ENCODE measurements around the gene KAT2B.
"Not testable (repeated sequence)": the region's sequence is repeated elsewhere in the genome, so short reads cannot be mapped to it uniquely, and the experiment has no call there.

Gene KAT2B

DNA sequence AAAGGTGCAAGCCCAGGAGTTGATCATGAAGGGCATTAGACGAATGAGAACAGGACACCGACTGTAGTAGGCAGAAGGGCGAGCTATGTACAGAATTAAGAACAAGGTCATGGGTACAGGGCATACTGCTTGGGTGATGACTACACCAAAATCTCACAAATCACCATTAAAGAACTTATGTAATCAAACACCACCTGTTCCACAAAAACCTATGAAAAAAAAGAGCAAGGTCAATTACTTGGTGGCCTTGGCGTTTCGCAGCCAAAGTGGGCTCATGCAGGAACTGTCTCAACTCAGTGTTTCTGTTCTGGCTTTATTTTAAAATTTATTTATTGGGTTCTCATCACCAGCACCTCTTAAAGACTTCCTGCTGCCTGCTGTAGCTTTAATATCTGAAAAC is 2.1 kb downstream of the KAT2B start:
- DNase-seq = no peak

DNA sequence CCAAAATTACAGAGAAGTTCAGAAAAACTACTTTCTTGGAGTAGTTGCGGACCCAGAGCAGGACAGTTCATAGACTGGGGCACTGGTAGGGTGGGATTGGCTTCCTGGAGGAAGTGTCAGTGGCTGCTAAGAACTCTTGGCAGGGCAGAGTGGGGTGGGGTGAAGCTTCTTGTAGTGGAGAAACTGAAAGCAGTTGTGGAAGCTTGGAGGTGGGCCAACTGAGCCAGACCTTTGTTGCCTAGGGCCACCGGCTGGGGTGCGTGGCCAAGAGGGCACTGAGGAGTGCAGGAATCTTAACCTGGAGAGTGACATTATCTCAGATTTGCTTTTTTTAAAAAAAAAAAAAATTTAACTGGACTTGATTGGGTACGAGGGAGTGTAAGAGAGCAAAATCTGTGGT is 3.1 kb downstream of the KAT2B start:
- DNase-seq = peak; percentile 26

DNA sequence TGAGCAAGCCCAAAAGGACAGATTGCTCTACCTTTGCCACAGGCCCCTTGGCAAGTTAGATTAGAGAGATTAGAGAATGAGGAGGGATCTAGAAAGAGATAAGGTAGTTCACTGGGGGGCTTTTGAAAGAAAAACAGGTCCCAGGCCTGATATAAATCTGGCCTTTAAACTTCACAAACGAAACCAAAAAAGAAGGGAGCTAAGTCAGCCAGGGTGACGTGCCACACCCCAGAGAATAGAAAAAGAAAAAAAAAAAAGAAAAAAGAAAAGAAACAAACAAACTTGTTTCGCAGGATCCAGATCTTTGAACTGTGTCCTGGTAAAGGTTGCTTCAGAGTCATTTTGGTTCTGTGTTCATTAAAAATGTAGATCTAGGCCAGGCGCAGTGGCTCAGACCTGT is 3.6 kb downstream of the KAT2B start:
- DNase-seq = no peak

DNA sequence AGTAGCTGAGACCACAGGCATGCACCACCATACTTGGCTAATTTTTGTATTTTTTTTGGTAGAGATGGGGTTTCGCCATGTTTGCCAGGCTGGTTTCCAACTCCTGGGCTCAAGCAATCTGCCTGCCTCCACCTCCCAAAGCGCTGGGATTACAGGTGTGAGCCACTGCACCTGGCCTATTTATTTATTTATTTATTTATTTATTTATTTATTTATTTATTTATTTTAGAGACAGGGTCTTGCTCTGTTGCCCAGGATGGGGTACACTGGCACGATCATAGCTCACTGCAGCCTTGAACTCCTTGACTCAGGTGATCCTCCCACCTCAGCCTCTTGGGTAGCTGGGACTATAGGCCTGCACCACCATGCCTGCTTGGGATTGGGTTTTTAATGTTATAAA is 4.9 kb downstream of the KAT2B start:
- not testable (repeated sequence) for DNase-seq

DNA sequence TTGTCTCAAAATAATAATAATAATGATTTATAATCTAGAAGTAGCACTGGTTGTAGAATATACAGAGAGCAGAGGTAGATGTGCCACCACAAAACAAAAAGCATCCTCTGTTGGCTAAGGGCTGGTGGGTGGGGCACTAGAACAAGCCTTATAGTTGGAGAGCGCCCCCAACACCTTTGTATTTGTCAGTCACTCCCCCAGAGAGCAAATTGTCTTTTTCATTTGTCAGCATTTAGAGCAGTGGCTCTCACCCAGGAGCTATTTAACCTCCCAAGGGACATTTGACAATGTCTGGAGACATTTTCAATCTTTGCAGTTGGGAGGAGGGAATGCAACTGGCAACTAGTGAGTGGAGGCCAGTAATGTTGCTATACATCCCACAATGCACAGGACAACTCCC is 6.3 kb downstream of the KAT2B start:
- no peak for DNase-seq

DNA sequence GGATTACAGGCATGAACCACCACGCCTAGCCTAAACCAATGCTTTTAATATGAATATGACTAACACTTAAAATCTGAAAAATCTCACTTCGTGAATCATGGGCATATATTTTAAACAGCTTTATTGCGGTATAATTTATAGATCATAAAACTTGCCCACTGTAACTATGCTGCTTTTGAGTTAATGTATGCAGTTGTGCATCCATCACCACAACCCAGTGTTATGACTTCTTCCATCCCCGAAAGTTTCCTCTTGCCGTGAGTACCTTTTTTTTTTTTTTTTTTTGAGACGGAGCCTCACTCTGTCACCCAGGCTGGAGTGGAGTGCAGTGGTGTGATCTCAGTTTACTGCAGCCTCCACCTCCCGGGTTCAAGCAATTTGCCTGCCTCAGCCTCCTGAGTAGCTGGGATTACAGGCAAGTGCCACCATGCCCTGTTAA is 7.1 kb downstream of the KAT2B start:
- no peak for DNase-seq

DNA sequence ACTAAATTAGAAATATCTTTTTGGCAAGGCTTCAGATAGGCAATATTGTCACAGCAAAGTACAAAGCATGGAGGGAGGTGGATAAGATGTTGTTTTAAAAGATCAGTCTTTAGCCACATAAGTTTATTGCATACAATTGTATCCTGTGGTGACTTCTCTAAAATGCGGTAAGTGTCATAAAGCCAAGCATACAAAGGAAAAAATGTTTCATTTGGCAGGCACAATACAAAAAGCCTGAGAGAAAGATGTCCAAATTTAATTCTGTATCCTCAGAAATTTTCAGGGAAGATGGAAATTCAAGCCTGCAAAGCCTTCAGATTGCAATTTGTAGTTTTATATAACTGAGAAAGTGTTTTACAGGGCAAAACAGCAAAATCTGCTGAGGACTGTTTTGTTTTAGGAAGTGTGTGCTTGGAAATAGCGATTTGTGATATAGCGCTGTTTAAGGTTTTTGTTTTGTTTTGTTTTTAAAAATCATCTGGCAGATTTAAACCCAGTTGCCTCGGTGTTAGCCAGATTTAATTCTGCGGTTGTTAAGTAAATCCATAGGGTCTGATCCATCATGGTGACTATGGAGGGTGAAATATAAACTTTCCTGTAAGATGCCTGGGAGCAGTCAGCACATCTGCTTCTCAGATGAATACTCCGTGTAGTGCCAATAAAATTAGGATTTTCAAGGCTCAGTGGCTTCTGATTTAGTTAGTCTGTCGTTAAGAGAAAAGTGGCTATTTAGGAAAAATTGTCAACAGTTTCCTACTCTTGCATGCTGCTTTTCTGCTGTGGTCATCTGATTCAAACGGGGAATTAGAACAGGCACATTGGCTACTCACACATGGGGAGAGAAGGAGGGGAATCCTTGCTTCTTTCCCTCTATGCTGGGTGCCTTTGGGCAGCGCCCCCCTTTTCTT is 8.0 kb downstream of the KAT2B start:
- DNase-seq = no peak

DNA sequence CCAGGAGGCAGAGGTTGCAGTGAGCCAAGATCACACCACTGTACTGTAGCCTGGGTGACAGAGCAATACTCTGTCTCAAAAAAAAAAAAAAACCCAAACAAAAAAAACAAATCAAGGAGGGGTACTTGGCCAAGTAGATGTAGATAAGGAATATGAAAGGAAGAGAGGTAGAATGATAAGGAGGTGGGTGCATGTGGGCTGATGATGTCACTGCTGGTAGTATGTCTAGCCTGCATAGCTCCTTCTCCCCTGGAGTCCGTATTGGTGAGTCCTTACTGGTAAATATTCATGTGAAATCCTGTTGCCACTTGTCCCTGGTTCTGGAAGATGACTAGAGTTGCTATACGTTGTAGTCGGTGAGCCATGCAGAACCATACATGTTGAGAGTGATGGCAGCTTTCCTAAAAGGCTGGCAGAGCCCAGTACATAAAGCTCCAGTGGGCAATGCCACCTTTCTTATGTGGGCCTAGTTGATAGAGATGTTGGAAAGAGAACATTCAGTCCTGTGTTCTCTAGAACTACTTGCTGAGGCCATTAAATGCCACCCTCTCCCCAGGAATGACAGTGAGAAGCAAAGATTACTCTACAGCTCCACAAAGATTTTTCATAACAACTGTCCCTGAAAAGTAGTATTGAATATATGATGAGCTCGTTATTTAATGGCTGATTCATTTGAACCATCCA is 11.0 kb downstream of the KAT2B start:
- no peak for DNase-seq

DNA sequence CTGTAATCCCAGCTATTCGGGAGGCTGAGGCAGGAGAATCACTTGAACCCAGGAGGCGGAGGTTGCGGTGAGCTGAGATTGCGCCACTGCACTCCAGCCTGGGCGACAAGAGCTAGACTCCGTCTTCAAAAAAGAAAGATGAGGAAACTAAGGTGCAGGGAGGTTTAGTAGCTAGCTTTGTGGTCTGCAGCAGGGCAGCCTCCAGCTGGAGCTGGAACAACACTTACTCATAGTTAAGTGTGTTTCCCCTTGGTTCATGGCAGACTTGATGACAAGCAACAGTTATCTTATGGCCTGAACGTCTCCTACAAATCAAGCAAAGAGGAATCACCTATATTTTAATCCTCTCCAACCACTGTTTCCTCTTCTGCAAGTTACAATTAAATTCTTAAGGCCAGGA is 12.6 kb downstream of the KAT2B start:
- DNase-seq = no peak

DNA sequence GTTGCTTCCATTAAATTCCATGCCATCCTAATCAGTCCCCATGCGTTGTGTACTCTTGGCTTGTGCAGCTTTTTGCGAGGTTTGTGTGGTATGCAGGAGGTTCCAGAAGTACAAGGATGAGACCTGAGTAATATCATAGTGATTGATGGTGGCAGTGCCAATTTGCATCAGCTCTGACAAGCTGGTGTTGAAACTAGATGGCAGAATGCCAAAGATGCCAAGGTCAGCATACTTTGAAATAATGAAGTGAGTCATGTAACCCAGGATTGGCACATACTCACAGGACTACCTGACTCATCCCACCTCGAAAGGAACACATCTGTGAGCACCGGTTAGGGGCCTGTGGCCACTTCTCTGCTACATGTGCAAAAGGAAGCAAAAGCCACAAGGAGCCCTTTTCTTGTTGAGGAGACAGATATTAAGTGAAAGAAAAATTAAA is 14.3 kb downstream of the KAT2B start:
- peak; percentile 68 for DNase-seq

DNA sequence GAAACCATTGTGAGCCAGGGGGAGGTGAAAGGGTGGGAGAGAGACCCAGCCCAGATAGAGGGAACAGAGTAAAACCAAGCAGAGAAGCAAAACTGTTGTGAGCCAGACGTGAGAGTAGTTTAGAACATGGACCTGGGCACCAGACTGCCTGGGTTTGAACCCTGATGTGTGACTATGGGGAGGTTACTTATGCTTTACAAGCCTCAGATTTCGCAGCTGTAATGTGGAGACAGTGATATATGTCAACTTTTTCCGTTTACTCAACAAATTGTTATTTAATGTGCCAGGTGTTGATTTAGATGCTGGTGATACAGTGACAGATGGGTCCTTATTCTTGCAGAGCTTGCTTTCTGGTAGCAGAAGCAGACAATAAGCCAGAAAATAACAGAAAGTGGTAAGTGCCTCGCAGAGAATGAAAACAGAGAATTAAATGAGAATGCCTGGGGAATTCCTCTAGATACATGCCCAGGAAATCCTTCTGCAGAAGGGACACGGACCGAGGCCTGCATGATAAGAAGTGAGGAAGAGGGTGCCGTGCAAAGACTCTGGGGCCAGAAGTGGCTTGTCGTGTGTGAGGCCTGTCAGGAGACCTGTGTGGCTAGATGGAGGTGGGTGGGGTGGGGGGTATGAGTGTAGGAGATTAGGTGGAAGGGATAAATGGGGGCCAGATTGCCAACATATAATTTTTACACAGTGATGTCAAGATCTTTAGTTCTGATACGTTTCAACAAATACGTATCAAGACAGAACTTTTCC is 15.0 kb downstream of the KAT2B start:
- peak; percentile 50 for DNase-seq

DNA sequence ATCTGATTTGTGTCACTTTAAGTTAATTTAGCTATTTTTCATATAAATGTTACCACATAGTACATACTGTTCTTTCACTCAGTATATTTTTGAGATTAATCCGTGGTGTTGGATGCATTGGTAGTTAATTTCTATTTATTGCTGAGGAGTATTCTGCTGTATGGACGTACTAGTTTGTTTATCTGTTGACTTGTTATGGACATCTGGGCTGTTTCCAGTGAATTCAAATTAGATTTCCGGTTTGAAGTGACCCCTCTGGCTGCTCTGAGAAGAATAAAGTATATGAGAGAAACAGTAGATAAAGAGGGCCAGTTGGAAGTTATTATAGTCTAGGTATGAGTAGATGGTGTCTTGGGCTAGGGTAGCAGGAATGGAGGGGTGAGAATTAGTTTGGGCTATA is 15.6 kb downstream of the KAT2B start:
- DNase-seq = no peak

DNA sequence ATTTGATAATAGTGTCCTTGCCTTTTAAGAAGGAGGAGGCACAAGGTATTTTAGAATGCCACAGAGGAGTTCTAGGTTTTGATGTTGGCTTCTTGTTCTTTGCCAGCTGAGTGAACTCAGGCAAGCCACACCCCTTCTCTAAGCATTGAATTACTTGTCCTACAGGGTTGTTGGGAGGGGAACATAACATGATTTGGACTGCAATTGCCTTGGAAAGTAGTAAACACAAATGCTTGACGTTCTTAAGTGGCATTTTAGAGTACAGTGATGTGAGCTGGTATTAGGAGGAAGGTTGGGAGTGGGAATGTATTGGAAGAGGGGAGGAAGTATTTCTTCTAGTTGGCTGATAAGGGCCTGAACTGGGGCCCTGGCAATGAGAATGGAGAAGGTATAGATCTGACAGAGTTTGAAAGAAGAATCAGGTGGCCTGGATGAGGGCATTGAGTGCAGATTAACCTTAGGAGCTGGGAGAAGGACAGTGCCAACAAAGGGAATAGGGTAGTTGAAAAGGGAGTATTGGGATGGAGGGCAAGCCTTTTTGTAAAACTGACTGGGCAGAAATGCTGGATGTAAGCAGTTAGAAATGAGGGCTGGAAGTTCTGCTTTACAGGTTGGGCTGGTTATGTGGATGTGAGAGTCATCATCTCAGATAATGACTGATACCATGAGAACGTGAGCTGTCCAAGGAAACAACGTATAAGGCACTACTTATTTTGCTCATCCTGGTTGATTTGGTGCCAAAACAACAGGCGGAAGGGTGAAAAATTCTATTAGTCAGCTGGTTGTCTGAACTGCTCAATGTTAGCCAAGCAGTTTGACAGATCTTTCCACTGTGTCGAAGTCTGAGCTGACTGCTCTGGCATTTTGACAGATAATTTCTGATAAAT is 16.7 kb downstream of the KAT2B start:
- no peak for DNase-seq

DNA sequence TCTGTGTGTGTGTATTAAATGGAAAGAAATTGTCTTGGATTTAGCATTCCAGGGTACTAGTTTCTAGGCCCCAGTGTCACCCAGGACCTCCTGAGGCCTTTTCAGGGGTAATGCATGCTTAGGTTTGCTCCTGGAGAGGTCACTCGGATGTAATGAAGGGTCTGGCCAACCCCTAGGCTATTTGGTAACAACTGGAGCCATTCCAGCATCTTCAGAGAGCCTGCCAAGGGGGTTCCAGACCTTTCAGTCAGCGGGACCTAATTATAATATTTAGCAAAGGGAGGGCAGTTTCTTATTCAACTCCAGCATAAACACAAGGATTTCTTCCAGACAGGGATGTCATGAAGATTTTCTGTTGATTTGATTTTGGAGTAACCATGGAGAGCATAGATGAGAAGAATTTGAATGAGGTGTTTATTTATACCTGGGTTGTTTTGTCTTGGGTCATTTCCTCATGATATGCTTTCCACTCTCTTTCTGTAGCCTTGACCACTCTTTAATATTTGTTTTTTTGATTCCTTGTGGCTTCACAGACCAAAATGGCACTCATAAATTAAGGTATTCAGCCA is 17.4 kb downstream of the KAT2B start:
- DNase-seq = no peak

DNA sequence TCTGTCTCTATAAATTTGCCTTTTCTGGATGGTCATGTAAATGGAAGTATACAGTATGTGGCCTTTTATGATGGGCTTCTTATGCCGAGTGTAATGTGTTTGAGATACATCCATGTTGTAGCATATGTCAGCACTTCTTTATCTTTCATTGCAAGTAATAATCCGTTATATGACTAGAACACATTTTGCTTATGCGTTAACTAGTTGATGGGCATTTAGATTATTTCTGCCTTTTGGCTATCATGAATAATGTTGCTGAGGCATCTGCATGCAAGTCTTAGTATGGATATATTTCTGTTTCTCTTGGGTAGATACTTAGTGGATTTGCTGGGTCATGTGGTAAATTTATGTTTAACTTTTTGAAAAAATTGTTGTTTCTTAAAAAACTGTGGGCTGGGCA is 19.7 kb downstream of the KAT2B start:
- DNase-seq = no peak

DNA sequence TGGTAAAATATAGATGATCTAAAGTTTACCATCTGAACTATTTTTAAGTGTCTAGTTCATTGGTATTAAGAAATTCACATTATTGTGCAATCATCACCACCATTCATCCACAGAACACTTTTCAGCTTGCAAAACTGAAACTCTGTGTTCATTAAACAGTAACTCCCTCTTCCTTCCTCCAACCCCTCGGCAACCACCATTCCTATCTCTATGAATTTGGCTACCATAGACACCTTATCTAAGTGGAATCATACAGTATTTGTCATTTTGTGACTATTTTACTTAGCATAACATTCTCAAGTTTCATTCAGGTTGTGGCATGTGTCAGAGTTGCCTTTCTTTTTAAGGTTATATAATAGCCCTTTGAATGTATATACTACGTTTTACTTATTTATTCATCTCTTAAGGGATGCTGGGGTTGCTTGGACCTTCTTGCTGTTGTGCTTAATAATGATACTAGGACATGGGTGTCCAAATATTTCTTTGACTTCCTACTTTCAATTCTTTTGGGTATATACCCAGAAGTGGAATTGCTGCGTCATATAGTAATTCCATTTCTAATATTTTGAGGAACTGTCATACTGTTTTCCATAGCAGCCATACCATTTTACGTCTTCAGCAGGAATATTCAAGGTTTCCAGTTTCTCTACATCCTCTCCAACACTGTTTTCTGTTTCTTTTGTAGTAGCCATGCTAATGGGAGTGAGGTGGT is 20.9 kb downstream of the KAT2B start:
- DNase-seq = no peak

DNA sequence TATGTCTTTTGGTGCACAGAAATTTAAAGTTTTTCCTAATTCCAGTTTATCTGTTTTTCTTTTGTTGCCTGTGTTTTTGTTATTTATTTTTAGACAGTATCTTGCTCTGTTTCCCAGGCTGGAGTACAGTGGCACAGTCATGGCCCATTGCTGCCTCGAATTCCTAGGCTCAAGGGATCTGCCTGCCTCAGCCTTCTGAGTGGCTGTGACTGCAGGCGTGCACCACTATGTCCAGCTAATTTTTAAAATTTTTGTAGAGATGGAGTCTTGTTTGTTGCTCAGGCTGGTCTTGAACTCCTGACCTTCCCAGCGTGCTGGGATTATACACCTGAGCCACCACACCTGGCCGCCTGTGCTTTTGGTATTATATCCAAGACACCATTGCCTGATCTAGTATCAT is 22.8 kb downstream of the KAT2B start:
- no peak for DNase-seq

DNA sequence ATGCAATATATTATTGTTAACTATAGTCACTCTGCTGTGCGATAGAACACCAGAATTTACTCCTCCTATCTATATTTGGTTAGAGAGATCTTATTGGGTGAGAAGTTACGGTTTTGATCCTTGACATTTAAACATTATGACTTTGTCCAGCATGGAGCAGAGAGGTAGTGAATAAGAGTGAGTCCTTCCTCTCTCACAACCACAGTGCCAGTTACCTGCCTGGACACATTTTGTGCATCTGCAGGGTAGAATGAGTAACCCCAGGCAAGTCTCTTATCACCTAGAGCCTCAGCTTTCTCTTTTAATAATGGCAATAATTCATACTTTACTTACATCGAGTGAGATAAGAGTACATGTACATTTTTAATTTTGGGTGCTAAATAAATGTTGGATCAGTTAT is 24.1 kb downstream of the KAT2B start:
- DNase-seq = no peak

DNA sequence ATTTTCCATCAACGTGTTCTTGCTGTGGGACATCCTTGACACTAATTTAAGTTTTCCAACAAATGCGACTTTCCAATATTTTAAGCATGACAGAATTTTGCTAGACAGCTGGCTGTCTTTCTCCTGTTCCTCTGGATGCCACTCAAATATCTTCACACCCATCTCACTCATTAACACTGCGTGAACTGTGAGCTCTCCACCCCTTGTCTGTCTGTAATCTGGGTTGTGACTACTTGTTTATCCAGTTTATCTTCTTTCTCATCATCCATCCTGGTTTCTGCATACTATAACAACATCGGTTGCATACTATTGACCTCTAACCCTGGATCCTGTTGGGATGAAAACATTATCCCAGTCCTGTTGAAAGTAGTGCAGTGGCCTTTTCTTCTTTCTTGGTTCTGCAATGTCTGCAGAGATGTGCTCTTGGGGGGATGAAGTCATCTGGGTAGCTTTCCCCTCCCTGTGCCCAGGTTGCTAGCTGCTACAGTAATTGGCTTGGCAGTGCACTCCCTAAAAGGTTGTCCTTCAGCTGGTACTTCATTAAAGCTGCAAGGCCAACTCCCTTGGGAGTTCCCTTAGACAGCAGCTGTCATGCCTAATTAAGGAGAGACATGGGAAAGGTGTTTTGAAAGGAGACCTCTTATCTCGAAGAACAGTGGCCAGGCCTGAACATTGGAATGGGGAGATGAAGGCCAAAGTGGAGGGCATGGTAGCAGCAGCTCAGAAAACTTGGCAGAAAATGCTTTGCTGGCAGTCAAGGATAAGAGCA is 24.7 kb downstream of the KAT2B start:
- DNase-seq = no peak

DNA sequence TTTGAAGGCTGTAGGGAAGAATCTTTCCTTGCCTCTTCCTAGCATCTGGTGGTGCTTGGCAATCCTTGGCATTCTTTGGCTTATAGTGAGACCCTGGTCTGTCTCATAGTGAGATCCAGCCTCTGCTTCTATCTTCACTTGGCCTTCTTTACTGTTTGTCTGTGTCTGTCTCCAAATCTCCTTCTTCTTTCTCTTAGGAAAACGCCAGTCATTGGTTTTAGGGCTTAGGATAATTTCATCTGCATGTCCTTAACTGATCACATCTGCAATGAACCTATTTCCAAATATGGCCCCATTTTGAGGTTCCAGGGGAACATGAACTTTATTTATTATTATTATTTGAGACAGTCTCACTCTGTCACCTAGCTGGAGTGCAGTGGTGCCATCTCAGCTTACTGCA is 25.8 kb downstream of the KAT2B start:
- DNase-seq = no peak
